GM18502 (cell line): Measurements from ENCODE around the gene ZMYND11.
"Not testable (repeated sequence)": the region's sequence is repeated elsewhere in the genome, so short reads cannot be mapped to it uniquely, and the experiment has no call there.

Source experiments
- ATAC-seq: cut with Tn5 transposase; IDR thresholded peaks from one replicate; pipeline ENCODE4 v1.9.1; 2021; ENCODE audit warnings: mild to moderate bottlenecking; ENCODE audit not compliant: unreplicated experiment, poor library complexity

ZMYND11 gene

GRCh38 chr10:132946-133898 is 2.0 kb upstream of the ZMYND11 start:
- ATAC-seq = no peak

DNA sequence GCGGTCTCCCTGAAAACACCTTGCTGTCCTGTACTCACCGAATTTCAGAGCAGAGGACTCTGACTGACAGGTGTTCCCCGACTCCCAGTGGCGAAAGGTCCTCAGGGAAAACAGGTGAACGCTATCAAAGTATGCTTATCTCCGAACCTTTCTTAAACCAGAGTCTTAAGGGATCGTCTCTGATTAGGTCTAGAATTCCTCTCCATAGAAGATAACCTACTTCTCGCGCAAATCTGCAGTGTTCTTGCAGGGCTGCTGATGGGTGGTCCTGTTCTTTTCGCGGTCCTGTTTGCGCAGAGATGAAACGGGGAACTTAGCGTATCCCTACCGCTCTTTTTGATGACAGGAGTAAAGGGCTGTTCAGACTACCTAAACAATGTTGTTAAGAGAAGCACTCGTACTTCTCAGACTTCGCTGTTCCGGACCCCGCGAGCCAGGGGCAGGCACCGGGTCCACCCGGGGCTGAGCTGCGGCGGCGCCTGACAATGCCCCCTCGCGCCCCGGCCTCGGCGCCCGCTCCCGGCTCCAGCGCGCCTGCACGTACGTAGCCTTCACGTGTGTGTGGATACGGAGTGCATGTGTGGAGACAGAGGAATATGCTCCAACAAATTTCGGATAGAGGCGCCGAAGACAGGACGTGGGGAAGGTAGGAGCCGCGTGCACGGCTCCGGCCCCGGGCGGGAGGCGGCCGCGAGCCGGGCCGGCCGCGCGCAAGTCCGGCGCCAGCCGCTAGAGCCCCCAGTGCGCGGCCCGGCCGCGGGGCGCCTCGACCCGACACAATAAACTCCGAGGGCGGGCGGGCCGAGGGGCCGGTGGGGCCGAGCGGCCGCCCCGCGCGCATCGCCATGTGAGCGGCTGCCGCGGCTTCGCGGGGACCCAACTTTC is 766 bp upstream of the ZMYND11 start:
- peak; percentile 50 for ATAC-seq

GRCh38 chr10:135601-136464 is 578 bp downstream of the ZMYND11 start:
- ATAC-seq = peak; percentile 40

DNA sequence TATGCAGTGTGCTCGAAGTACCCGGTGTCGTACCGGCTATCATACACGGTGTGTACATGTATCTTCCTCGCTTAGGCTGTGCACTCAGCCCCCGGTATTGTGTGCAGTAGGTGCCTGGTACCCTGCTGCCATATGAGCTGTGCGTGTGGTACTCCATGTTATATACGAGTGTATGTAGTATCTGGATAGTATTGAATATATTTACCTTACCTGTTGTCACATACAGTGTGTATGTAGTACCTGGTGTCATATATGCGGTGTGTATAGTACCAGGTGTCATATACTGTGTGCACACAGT is 1.2 kb downstream of the ZMYND11 start:
- ATAC-seq = no peak

GRCh38 chr10:137031-137430 is 1.8 kb downstream of the ZMYND11 start:
- peak; percentile 37 for ATAC-seq

DNA sequence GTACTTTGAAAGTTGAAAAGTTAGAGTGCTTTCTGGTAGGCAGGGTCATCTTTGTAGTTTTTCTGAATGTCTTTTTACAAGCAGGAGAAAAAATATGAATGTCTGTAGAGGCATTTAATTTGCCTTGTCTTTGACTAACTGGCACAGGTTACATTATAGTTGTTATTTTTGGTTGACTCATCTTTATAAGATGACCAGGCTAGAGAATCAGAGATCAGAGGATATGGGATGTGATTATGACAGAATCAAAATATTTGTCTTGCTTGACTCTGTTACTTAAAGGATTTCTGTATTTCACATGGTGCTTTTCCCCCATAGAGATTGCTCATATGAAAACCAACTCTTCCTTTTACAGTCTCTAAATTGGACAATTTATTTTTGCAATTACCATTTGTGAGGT is 2.4 kb downstream of the ZMYND11 start:
- no peak for ATAC-seq

DNA sequence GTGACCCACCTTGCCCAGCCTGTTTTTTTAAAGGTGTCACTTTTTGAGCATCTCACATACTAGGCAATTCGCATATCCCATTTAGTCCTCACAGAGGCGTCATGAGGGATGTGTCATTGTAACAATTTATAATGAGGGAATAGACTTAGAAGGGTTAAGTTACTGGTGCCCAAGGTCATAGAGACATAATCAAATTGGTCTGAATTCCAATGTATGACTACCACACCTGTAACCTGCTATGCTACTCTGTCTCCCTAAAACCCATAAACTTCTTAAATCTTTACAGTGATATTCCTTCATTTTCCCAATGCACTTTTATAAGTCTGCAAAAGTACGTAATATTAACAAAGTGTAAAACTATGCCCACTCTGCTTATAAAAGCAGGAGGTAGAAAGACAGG is 7.1 kb downstream of the ZMYND11 start:
- no peak for ATAC-seq

DNA sequence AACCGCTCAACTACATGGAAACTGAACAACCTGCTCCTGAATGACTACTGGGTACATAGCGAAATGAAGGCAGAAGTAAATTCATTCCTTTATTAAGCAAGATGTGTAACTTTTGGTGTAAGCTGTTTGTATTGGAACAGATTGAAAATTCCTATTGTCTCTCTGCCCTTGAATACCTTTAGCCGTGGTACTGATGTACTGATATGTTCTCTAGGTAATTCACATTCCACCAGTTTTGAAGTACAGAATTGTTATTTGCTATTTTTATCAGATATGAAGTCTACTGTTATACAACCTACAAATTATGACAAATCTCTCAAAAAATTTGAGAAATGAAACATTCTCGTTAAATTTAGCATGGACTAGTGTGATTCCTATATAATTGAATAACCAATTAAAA is 17.7 kb downstream of the ZMYND11 start:
- ATAC-seq = no peak

DNA sequence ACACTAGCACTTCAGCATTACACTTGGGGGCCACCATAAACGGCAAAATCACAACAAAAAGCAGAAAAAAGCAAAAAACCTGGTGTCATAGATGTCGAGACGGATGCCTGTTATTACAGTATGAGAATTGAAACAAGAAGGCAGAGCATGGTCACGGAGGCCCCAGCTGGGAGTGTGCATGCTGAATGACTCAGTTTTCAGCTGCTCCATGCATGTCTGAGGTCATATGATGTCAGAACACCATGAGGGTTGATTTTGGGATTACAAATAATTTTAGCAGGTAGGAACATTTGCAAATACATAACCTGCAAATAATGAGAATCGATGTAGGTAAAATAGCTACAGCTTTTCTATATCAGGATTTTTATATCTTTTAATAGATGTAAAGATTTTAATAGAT is 19.1 kb downstream of the ZMYND11 start:
- no peak for ATAC-seq

GRCh38 chr10:167383-167782 is 32.1 kb downstream of the ZMYND11 start:
- no peak for ATAC-seq

DNA sequence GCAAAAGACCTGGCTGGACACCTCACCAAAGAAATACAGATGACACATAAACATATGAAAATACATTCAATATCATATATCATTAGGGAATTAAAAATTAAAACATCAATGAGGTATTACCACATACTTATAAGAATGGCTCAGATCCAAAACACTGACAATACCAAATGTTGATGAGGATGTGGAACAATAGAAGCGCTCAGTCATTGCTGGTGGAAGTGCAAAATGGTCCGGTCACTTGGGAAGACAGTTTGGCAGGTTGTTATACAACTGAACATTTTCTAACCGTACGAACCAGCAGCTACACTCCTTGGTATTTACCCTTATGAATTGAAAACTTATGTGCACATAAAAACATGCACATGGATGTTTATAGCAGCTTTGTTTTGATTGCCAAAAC is 38.5 kb downstream of the ZMYND11 start:
- no peak for ATAC-seq

DNA sequence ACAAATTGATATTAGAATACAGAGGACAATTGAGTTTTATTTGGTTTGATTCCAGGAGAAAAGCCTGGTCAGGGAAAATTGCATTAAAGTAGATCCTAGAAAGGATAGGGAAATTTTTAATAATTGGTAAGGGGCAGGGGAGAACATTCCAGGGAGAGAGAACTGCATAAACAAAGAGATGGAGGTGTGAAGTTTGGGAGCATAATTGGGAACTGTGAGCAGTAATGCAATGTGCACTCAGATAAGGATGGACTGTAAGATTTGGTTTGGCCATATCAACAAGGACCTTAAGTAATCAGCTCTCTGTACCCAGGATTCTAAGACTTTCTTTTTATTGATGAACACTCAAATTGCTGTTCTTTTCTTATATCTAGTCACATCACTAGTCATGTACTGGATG is 41.4 kb downstream of the ZMYND11 start:
- no peak for ATAC-seq

DNA sequence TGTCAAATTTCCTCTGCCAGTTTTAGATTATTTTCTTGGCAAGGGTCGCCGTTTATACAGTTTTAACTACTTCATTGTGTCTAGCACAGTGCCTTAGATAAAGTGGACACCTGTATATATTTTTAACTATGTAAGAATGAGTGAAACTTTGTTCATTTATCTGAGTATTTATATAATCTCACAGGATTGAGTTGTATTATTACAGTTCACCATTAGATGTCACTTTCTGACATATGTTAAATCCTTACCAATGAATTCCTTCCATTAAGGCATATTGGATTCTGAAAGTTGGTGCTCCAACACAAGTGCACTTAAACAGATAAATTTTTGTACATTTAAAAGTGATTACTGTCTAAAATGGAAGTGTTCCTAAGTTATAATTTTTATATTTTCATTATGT is 43.0 kb downstream of the ZMYND11 start:
- ATAC-seq = no peak

DNA sequence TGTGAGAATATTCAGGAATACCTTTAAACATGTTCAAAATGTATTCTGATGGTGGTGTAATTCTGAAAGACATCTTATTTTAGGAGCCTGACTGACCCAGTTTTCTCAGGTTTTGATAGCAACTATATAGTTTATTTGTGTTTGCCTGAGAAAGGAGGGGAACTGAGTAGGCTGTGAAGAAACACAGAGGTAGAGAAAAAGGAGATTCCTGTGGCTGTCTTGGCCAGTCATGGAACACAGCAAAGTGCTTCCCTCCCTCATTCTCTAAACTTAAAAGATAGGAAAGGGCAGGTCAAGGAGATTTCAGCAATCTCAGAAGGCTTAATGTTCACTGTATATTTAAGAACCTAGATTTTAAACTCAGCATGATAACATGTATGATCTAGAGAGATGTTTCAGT is 43.5 kb downstream of the ZMYND11 start:
- ATAC-seq = no peak

GRCh38 chr10:182441-183201 is 47.4 kb downstream of the ZMYND11 start:
- ATAC-seq = no peak

DNA sequence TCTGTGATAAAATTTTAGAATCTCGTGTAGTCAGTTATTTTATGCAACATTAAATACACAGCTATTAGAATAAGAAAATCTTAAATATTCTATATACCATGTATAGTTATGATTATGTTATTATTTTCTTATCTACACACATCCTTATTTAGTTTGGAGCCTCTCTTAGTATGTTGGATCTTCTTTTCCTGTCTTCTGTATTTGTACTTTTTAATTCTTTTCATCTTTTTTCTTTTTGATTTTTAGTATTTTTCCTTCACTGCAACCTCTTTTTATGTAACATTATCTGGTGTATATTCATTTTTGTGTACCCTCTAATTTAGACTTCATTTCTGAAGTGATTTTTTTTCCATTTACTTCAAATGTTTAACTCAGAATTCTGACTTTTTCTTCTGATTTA is 48.9 kb downstream of the ZMYND11 start:
- ATAC-seq = no peak

DNA sequence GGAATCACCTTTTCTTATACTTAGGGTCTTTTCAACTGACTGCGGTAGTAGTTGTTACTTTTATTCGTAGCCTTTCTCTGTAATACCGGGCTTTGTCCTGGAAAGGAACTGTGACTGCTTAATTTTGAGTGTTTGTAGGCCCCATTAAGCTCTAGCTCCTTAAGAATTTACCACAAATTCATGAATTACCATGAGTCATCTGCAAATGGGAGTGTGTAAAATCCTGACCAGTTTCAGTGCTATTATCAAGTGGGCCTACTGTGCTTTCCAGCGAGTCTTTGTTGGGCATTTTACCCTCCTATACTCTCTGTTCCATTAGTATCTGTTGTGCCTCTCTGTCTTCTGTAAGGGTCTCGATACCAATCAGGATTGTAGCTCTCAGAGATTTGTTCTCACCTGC is 49.7 kb downstream of the ZMYND11 start:
- no peak for ATAC-seq

DNA sequence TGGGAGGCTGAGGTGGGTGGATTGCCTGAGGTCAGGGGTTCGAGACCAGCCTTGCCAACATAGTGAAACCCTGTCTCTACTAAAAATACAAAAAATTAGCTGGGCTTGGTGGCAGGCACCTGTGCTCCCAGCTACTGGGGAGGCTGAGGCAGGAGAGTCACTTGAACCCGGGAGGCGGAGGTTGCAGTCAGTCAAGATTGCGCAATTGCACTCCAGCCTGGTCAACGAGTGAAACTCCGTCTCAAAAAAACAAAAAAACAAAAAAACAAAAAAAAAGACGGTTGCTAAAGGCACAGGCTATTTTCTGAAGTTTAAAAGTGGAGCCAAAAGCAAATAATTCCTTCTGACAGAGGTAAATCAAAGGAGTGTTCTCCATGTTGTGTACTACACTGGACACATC is 50.3 kb downstream of the ZMYND11 start:
- ATAC-seq = not testable (repeated sequence)

DNA sequence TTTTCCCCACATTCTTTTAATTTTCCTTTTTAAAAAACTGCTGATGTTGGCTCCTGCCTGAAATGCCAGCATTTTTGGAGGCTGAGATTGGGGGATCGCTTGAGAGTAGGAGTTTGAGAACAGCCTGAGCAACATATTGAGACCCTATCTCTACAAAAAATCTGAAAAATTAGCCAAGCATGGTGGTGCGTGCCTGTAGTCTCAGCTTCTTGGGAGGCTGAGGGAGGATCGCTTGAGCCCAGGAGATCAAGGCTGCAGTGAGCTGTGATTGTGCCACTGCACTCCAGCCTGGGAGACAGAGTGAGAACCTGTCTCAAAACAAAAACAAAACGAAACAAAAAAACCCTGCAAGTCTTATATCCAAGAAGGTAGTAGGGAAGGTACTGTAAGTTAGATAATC is 51.7 kb downstream of the ZMYND11 start:
- ATAC-seq = no peak

DNA sequence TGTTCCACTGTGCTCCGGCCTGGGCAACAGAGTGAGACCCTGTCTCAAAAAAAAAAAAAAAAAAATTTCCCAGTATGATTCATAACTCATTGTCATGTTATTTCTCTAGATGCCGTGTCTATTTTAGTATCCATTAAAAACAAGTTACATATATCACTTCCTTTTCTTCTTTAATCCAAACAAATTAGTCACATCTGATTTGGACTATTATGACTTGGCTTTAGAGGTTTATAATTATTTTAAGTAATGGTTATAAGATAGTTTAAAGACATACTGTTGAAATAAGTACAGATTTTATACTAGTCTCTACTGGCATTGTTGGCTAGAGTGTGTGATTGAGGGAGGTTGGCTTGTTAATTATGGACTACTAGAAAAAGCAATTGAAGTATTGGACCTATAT is 53.3 kb downstream of the ZMYND11 start:
- no peak for ATAC-seq
